GM18507 (cell line): ENCODE measurements around the gene UBL4B.

Experiments used
- DNase-seq: peaks from one replicate; pipeline ENCODE4 v3.0.0; 2011; ENCODE audit warnings: low read depth; ENCODE audit not compliant: insufficient read length; ENCODE audit errors: extremely low spot score
- FAIRE-seq: peaks from 2 replicates; lab custom pipeline; 2011; peaks lifted over from hg19 to GRCh38; lab: Jason Lieb, UNC

UBL4B gene

DNA sequence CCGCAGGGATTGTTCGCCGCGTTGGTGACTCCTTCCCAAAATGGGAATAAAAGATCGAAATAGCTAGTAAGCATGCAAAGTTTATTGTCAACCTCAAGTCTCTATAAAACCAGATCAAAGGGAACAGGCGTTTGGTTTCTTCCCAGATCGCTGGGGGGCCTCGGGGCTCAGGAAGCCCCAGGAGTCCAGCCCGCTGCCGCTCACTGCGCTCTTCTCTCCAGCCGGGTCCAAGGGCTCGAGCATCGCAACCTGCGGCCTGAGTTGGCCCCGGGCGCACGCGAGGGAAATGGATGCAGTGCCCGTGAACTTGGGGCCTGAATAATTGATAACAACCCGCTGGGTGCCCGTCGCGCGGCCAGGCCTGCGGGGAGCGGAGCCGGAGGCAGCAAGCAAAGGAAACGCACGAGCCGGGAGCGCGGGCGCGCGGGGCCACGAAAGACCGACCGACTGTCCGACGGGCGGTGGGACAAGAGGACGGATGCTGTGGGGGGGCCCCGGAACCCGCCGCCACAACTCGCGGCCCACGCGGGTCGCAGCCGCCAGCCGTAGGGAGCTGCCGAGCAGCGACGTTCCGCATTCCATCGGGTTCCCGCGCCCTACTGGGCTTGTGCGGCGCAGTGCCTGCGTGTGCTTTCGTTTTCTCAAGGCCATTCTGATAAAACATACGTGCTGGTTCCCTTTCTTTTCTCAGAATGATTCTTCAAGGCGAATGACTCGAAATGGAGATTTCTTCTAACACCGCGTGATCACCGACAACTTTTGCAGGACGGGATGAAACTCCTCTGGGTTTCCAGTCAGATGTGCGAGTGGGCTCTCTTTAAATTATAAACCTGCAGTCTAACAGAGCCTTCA, 27.8 kb upstream of the UBL4B start:
- FAIRE-seq (no peak), DNase-seq (no peak)

DNA sequence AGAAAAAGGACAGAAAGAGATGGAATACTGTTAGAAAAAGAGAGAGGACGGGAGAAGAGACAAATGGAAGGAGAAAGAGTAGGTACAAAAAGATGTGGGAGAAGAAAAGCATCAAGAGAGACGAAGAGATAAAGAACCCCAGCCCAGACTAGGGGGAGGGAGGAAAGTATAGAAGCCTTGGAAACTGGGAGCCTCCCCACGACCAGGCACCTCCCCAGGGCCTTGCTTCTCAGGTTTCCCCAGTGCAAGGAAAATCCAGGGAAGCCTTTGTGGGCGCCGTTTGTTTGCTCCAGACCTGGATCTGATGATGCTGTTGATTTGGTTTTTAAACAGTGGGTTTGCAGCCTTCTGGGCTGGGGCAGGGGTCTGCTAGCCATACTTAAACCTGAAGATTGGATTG, 26.6 kb upstream of the UBL4B start:
- DNase-seq (no peak), FAIRE-seq (no peak)

DNA sequence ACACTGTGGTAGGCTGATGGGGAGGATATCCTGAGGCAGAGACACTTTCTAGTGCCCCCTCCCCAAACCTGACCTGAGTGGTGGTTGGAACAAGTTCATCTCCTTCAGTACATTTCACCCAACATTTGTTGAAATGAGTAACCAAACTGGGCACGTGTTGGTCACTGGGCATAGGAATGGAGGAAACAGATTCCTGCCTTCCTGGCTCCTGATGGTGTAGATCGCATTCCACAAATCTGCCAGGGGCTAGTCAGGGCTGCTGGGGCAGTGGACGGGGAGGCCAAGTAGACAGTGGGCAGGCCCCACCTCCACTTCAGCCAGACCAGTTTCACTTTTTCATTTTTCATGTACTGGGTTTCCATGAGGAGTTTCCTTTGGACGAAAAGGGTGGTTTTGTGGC, 25.3 kb upstream of the UBL4B start:
- FAIRE-seq (no peak), DNase-seq (no peak)

DNA sequence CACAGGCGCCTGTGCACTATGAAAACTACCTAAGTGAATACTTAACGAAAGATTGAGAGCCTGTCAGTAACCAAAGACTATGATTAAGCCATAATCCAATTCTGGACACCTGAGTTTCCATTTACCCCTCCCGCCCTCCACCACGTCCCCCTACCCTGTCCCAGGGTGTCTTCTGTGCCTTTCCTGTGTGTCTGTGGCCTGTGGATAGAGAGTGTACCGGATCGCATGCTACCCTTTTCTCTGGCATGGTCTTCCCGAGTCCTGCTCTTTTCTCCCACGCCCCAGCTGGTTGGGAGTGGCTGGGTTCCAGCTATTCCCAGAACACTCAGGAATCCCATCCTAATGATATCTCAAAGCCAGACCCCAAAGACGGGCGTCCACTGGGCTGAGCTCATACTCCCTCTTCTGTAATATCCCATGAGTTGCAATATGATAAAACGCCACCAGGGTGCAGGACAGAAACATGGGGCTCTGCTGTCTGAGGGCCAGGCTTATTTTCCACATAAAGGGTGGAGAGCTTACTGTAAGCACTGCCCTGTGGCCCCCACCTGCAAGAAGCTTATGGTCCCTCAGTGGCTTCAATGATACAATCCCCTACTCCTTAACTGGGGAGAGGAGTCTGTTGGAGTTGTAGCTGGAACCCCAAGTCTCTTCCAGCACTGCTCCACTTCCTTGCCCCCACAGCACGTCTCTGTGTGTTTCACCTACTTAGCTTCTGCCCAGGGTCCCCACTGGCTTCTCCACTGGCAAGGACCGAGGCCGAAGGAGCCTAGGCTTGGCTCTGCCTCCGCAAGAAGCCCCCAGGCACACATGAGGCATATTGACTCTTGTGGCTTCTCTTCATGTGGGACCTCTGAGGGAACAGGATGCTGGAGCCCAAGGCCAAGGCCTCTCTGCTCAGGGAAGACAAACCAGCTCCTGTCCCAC, 24.2 kb upstream of the UBL4B start:
- peak; percentile 80 for FAIRE-seq
- no peak for DNase-seq

DNA sequence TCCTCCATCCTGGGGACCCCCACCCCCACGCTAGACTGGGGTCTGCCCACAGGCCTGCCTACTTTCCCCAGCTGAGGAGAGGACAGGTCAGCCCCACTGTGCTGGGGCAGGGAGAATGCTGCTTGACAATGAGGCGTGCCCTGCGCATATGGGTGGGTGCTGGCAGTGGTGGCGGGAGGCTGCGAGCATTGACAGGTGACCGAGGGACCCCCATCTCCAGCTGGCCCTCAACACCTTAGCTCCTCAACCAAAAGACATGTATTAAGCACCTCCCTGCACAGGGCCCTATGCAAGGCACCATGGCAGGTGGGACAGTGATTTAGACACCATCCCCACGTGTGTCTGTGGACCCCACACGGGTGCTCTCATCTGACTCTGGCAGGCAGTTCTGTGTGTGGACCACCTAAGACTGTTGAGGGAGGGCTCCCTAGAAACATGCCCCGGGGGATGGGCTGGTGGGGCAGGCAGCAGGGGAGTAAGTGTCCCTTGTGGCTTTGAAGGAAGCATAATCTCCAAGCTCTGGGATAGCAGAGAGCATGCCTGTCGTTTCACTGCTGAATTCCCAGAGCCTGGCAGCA, 23.4 kb upstream of the UBL4B start:
- FAIRE-seq = no peak
- no peak for DNase-seq

- FAIRE-seq (no peak), DNase-seq (no peak)
These were observed 22.5 kb upstream of the UBL4B start for GRCh38 chr1:110089561-110090275.

- DNase-seq (no peak), FAIRE-seq (no peak)
These were observed 20.9 kb upstream of the UBL4B start for GRCh38 chr1:110091381-110091780.

DNA sequence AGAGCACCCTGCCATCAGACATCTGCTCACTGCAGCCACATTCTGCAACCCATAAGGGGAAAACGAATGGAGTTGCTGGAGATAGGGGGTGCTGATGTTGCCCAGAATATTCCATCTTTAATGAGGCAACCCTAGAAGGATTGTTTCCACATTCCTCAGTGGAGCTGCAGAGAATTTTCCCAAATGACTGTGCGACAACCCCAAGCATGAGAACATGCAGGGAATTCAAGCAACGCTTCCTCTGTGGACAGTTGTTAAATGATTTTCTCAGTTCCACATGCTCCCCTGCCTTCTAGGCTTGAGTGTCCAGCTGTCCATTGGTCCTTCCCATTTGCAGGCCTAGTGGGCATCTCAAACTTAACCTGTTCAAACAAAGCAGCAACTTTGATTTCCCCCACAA, 20.5 kb upstream of the UBL4B start:
- FAIRE-seq (no peak), DNase-seq (no peak)

GRCh38 chr1:110092991-110093390, 19.3 kb upstream of the UBL4B start:
- DNase-seq = no peak
- no peak for FAIRE-seq

DNA sequence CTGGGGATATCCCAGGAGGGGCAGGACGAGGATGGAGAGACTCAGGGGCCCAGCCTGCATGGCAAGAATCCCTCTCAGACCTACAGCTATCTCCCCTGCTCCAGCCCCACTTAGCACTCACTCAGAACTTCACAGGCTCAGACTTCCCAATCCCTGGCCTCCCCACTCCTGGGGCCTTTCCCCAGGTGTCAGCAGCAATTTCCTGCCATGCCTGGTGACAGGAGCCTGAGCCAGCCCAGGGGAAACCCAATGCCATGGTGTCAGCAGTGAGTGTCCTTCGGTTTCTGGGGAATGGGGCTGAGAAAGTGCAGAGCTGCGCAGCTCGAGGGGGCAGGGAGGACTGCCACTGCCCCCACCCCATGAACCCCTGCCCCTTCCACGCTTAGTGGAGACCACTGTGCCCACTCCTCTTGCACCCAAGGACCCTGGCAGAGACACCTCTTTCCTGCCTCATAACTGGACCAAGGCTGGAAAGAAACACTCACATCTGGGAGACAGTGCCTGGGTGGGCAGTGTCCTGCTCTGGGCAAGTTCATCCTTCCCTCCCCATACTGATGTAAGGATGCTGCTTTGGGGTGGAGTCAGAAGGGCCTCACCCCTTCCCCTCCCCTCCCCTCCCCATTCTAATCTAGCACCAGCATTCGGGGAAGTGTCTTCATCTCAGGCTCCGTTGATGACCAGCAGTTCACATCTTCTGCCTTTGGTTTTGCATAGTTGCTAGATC, 17.1 kb upstream of the UBL4B start:
- DNase-seq (no peak), FAIRE-seq (no peak)

DNA sequence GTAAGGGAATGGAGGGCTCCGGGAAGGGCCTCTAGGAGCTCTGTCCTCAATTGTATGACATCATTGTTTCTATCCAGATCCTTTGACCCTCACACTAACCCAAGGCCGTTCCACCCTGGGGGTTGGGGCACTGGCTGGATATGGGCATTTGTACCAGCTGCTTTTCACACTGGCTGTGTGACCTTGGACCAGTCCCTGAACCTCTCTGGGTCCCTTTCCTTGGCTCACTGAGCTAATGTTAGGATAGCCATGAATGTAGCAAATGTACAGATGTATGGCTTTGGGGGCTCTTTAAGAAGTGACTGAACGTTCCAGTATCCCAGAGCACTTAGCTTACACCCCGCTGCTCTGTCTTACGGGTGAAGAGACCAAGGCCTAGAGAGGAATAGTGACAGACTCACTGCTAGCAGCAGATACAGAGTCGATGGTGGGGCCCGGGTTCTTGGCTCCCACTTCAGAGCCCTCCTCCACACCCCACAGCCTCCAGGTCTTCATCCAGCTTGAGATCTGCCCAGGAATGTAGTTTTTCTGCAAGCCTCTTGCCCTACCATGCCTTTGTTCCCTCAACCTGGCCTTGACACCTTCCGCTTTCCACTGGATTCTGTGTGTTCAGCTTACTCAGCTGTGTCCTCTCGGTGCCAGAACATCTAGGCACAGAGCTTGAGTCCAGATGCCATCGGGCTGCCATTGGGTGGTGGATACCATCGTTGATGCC, 14.6 kb upstream of the UBL4B start:
- DNase-seq = no peak
- FAIRE-seq = no peak

DNA sequence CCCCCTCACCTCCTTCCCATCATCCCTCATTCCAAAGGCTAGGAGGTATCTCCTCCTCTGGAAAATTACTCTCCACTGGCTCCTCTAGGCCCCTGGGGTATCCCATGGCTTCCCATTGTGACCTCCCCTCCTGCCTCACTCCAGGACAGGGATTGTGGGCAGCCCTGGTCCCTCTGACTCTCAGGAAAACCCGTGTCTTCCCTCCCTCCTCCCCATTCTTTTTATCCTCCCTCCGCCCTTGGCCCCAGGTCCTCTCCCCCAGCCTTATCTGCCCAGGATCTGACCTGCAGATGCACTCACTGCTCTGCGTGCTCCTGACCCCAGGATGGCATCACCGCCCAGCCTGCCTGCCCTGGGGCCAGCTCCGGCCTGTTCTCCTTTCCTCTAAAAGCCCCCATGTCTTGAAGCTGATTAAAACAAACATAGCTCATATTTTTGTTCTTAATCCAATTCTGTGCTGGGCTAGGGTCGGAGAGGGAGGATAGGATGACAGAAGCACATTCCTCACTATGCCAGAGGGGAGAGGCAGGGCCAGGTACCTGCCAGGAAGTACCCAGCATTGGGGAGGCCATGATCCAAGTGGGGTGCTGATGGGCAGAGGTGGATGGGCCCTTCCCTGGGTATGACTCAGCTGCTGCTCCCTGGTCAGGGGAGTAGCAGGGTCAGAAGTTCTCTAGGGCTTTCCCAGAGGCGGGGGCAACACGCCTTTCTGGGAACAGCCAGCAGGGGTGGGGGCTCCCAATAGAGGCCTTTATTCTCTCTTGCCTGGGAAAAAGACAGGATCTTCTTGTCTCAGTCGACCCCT, 13.8 kb upstream of the UBL4B start:
- DNase-seq (no peak), FAIRE-seq (no peak)

- FAIRE-seq = no peak
- DNase-seq = no peak
These were observed 11.9 kb upstream of the UBL4B start for GRCh38 chr1:110100335-110100734.

DNA sequence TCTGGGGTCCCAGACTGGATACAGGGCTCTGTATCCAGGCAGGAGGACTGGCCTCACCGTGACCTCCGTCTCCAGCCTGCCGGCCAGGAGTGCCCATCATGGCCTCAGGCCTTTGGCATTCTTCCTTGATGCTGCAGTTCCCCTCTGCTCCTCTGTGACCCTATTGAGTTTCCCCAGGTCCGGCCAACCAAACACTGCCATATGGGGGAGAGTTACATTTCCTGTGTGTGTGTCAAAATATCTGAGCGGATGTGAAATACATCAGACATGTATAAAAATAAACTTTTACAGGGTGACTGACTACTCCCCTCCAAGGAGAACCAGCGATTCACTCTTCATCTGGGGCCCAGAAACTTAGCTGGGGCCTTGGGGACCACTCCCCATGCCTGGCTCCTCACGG, 10.2 kb upstream of the UBL4B start:
- FAIRE-seq = no peak
- no peak for DNase-seq

- FAIRE-seq (peak; percentile 89), DNase-seq (peak; percentile 61)
These were observed 6.0 kb upstream of the UBL4B start for GRCh38 chr1:110106013-110106941.

- FAIRE-seq (no peak), DNase-seq (no peak)
These were observed 4.3 kb upstream of the UBL4B start for GRCh38 chr1:110107867-110108469.
